CD4-positive, alpha-beta T cell treated with Interleukin-17A for 1 hour (primary cell): ENCODE measurements around the gene ATL1.
A peak's percentile ranks its signal among the peaks of the same experiment; 100 is the strongest.
"Not testable (repeated sequence)": the region's sequence is repeated elsewhere in the genome, so short reads cannot be mapped to it uniquely, and the experiment has no call there.

Source experiments
- DNase-seq: peaks from one replicate; pipeline ENCODE4 v3.0.0-alpha.2; 2020

ATL1 gene

DNA sequence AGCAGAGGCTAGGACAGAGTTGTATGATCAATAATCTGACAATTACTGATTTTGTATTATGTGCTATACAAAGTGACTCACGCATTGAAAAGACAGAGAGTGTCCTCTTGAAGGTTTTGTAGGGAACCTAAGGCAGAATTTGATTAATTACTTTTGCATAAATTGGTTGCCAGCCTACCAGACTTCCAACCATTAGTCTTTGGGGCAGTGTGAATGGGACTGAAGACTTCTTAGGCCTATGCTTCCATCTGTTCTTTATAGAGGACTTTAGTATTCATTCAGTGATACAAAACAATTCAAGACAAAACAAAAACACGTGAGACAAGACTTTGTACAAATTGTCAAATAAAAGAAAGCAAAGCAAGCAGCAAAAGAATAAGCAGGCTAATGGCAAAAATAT, 46.5 kb downstream of the ATL1 start:
- DNase-seq = no peak

DNA sequence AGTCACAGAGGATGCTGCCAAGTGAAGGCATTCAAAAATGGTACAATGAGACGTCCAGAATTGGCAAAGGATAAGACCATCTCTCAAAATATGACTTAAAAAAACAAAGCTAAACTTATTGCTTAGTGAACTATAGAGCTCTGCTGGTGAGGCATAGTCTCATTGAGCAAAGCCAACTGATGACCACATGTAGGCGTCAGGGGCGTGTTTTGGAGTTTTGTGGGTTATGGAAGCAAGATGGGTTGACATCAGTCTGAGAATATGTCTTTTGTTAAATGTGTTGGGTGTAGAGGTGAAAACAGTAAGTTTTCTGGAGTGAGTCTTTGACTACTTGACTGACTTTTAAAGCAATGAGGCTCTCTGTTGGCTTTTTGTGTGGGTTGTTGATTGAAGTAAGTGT, 47.2 kb downstream of the ATL1 start:
- DNase-seq = no peak

DNA sequence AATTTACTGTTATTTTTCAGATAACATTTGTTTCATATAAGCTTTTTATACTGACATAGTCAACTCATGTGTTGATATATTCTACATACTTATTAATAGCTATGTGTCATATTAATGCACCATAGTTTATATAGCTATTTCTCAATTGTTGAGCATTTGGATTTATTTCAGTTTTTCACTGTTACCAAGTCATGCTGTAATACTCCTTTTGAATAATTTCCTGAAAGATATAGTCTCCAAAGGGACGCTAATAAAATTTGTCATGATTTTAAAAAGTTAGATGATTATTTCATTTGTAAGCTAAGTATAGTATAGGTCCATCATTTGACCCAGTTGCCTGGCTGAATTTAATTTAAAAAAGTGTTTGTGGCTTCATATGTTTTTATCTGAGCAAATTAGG, 47.8 kb downstream of the ATL1 start:
- no peak for DNase-seq

DNA sequence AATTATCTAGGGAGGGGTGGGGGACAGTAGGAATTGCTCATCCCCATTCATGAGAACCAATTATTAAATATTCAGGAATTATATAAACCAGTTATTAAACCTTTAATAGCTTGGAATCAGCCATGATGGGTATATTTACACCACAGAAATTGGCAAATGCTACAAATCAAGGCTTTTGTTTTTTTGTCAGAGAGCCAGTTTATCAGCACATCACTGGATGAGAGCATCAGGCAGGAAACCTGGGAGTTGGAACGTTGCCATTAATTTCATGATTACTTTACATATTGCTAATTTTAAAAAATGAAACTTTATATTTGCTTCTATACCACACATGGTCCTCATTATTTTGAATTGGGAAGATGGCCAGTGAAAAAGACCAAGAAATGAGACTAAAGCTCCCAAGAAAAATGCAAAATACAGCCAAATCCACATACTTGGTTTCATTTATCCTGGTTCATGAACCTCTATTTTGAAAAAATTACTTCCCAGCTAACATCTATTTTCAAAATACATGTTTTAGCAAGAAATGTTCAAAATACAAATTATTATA, 48.4 kb downstream of the ATL1 start:
- DNase-seq = no peak

DNA sequence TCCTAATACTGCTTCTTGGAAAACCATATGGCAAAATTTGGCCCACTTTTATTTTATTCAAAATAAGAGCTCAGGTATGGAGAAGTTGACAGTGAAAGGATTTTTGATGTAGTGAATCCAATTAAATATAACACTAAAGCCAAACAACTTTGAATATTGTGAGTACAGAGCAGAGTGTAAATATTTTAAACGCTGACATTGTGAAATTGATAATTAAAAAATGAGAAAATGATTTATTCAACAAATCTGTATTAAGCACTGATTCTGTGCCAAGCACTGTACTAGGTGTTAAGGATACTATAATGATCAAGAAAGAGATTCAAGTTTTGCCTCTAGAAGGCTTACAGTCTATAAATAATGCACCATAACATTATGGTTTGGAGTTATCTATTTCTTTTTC, 50.5 kb downstream of the ATL1 start:
- no peak for DNase-seq

DNA sequence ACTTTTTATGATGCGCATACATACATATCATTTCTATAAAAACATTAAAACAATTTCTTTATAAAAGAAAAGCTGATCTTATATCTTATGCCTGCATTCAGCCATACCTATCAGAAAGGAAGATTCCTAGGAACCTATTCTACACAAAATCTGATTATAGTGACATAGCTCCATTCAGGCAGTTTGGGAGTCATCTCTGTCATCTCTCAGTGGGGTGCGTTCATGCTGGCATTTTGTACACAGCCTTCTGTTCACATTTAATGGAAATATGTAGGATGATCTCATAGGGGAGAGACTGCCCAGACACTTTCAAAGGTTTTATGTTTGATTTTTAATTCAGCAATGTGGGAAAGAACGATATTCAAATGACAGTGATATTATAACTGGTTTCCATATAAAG, 52.9 kb downstream of the ATL1 start:
- DNase-seq = no peak

DNA sequence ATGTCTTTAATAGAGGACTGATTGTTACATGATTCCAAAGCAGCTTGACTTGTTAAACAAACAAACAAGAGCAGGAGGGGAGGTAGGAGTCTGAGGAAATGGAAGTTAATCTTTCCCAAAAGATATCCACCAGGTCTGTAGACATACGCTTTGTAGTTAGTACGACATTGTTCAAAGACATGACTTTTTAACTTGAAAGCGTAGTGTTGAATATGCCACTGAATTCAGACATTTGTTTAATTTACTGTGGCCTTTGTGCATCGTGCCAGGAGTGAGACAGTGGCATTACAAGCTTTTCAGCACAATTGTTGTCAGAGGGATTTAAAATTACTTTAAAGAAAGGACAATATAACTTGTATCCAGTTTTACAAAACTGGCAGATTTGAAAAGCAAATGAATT, 55.1 kb downstream of the ATL1 start:
- DNase-seq = no peak

DNA sequence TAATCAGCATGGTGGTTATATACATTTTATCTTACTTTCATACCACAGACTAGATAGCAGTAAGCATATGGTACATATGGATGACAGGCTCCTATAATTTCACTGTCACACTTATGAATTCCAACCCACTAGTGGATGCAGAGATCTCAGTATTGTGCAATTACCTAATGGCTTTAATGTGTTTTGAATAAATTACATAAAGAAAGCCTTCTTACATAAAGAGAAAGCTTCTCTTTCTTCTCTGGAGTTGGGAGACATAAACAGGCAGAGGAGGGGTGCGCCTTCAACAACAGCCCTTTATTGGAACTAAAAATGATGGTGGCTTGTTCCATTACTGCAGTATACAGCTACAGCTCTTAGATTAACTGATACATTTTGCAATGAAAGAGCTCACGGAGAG, 55.6 kb downstream of the ATL1 start:
- no peak for DNase-seq

DNA sequence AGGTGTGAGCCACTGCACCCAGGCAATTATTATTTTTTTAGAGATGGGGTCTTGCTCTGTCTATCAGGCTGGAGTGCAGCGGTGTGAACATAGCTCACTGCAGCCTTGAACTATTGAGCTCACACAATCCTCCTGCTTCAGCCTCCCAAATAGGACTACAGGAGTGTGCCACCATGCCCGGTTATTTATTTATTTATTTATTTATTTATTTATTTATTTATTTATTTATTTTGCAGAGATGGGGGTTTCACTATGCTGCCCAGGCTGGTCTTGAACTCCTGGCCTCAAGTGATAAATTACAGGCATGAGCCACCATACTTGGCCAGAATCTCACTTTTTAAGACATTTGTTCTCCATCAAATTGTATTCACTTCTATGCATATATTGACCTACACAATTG, 56.3 kb downstream of the ATL1 start:
- DNase-seq = no peak

DNA sequence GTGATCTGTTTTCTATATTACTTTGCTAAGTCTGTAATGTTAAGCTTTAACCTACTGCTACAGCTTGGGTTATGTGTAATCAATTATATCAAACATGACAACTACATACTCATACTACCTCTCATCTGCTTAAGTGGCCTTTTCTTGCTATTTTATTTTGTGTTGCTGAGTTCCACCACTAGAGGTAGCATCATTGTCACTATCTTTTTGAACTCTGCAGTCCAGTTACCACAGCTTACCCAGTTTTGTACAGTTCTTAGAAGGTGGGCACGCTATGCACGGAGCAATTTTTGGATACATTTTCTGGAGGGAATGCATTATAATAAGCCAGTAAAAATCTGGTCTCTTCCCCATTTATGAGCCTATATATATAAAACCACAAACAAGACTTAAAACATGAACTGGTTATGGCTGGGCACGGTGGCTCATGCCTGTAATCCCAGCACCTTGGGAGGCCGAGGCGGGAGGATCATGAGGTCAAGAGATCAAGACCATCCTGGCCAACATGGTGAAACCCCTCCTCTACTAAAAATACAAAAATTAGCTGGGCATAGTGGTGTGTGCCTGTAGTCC, 59.7 kb downstream of the ATL1 start:
- DNase-seq = peak; percentile 27

DNA sequence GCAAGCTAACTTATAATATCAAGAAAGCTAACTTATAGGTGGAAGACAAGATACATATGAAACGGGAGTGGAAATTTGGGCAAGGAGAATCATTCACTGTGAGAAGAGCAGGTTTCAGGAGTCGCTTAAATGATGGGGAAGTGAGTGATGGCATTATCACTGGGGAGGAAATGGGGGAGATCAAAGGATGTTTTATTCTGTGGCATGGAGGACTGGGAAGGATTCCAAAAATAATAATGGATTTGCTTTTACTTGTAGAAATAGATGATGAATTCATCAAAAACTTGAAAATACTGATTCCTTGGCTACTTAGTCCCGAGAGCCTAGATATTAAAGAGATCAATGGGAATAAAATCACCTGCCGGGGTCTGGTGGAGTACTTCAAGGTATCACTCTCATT, 60.4 kb downstream of the ATL1 start:
- no peak for DNase-seq

DNA sequence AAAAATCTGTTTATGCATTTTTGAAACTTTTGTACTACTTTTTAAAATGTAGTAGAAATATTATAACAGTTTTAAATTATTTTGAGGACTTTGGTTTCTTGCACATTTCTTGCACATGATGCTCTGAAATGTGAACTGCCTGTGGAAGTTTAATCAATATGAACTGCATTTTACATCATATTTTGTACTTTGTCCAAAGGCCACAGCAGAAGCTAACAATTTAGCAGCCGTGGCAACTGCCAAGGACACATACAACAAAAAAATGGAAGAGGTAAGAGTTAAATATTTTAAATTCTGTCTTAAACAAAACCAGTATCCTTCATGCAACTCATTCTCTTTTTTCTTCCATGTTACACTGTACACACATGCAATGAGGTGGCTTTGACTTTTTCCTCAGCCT, 63.0 kb downstream of the ATL1 start:
- DNase-seq = no peak

DNA sequence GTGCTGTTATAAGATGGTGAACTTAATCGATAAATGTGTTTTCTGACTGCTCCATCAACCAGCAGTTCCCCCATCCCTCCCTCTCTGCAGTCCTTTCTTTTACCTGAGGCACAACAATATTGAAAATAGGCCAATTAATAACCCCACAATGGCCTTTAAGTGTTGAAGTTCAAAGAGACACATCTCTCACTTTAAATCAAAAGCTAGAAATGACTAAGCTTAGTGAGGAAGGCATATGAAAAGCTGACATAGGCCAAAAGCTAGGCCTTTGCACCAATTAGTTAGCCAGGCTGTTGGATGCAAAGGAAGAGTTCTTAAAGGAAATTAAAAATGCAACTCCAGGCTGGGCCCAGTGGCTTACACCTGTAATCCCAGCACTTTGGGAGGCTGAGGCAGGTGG, 64.5 kb downstream of the ATL1 start:
- no peak for DNase-seq

DNA sequence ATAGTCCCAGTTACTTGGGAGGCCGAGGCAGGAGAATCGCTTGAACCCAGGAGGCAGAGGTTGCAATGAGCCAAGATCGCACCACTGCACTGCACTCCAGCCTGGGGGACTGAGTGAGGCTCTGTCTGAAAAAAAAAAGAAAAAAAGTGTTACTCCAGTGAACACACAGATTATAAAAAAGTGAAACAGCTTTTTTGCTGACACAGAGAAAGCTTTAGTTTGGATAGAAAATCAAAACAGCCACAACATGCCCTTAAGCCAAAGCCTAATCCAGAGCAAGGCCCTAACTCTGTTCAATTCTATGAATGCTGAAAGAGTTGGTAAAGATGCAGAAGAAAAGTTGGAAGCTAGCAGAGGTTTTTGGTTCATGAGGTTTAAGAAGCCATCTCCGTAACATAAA, 65.0 kb downstream of the ATL1 start:
- not testable (repeated sequence) for DNase-seq

DNA sequence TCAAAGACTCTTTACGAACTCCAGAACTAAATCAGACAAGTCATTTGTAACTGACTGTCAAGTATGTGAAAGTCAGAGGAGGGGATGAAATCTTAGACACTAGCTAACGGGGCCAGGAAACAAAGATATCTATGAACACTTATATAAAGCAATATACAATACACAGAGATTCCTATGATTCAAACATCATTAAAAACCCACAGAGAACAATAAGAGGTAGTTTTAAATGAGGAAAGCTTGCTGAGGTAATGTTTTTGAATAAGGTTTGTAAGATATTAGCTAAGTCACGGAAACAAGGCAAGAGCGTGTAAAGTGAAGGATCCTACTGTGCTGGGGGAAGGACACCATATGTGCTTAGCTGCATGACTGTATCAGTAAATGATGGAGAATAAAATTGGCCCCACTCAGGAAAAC, 71.5 kb downstream of the ATL1 start:
- DNase-seq = no peak

DNA sequence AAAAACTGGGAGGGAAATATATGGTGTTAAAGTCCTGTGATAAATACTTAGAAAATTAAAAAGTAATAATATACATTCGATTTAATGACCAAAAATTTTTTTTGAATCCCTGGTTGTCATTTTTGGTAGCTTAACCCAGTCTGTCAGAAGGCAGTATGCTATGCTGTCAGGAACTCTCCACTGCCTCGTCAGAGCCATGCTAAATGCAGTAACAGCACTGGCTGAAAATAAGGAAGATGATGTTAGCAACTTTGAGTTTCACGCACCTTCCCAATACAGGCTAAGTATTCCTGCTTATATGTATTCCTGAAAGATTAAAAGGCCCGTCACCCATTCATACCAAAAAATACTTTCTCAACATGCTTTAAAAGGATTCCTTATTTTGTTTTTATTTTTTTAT, 74.0 kb downstream of the ATL1 start:
- DNase-seq = no peak

DNA sequence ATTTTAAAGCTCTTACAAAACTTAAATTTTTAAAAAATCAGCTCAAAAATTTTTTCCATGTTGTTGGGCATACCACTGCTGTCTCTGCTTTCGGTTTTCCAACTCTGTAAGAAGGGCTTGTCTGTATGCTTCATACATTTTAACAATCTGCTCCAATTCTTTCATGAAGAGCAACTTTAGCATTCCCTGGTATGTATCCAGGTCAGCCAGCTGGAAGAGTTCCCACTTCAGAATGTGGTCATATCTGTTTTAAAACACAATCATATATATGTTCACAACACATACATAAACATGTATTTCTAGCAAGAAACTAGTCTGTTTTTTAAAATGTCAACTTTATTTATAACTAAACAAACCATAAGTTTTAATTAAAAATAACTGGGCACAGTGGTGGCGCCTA, 75.2 kb downstream of the ATL1 start:
- no peak for DNase-seq

DNA sequence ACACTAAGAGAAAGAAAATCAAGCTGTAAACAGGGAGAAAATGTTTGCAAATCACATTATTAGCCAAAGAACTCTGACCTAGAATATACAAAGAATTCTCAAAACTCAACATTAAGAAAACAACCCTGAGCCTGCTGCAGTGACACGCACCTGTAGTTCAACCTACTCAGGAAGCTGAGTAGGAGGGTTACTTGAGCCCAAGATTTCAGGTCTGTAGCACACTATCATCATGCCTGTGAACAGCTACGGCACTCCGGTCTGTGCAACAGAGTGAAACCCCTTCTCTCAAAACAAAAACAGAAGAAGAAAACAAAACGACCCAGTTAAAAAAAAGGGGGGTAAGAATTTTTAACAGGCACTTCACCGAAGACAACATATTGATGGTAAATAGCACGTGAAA, 87.3 kb downstream of the ATL1 start:
- DNase-seq = no peak

DNA sequence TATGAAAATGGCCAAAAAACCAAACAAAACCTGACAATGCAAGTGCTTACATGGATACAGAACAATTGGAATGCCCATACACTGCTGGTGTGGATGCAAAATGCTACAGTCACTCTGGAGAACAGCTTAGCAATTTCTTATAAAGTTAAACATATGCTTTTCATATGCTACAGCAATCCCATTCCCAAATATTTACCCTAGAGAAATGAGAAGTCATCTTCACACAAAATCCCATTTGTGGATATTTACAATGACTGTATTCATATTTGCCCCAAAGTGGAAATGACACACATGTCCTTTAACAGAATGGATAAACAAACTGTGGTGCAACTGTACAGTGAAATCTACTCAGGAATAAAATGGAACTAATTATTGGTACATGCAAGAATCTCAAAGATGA, 87.8 kb downstream of the ATL1 start:
- no peak for DNase-seq

DNA sequence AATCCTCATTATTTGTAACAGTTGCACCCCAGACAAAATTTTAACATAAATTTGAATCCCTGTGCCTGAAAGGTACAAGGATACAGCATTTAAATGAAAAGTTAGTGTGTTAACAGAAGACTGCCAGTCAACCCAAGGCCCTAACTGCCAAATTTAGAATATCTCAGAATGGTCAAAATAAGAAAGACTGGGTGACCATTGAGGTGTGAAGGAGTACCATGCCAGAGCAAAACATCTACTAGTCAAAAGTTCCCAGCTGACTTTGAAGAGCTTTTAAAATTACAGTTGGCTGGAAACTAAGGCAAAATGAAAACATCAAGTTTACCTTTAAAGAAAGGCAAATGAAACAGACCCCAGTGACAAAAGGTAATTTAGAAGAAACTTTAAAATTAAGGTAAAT, 89.7 kb downstream of the ATL1 start:
- no peak for DNase-seq

DNA sequence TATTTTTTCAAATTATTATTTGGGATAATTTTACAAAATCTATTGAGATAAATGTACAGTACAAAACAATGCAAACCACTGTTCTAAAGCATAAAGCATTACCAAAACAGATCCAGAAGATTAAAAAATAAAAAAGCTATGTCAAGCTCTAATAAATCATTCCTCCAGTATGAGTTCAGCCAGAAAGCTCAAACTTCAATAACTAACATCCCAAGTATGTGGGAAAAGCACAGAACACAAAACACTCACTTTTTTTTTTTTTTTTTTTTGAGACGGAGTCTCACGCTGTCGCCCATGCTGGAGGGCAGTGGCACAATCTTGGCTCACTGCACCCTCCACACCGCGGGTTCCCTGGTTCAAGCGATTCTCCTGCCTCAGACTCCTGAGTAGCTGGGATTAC, 96.8 kb downstream of the ATL1 start:
- no peak for DNase-seq

DNA sequence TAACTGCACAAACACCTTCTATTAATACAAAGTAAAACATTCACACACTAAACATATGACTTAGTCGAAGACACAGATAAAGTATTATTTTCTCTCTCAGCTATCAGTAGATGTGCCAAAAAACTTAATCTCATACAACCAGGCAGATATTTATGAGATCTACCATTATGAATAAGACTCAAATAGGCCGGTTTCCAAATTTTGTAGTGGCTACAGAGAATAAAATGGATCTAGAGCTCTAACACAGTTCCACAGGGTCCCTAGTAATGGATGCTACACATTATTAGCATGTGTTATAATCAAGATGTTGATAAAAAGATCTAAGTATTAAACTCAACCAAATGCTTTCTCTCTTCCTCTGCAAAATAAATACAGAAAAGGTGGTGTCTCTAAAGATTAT, 97.8 kb downstream of the ATL1 start:
- no peak for DNase-seq

DNA sequence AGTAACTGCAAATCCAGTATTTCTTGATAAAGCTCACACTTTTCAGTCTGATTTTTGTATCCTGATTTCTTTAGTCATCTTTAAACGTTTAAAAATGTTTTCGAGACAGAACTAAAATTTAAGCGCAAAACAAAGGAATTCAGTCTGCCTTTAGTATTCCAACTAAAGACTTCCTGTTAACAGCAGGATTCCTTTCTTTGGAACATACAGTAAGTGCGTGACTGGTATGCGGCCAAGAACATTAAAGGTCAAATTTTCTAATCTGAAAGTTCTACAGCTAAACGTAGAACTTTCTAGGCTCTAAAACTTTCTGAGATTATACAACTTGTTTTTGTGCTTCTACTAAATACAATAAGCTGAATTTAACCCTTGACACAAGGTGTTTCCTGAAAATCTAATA, 98.3 kb downstream of the ATL1 start:
- DNase-seq = no peak

DNA sequence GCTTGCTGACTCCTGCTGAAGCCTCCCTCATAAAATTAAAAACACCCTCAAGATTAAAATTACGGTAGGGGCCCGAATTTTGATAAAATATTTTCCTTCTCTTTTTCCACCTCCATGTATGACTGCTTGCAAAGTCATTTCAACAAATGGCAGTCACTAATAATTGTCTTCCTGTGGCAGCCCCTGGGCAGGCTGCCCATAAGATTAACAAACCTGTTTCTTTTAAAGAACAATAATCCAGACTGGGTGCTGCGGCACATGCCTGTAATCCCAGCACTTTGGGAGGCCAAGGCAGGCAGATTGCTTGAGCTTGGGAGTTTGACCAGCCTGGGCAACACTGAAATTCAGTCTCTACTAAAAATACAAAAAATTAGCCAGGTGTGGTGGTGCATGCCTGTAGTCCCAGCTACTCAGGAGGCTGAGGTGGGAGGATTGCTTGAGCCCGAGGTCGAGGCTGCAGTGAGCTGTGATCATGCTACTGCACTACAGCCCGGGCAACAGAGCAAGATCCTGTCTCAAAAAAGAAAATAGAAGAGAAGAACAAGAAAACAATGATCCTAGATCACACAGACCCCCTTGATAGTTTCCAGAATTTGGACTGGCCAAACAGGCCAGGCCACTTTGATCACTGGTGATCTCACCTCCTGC, 99.5 kb downstream of the ATL1 start:
- no peak for DNase-seq

DNA sequence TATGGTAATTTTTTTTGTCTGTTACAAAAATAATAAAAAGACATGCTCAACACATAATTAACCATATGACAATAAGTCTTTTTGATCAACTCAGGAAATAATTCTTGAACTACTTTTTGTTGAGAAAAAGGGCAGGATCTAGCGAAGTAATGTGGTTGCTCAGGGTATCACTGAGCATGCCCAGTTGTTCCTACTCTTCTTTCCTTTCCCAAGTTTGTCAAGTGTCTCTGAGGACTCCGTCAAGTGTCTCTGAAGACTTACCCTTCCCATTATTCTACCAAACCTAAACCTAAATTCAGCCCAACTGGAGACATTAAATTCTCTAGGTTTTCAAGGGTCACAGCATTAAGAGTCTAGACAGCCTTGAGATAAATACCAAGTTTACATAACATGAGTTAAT, 104.6 kb downstream of the ATL1 start:
- not testable (repeated sequence) for DNase-seq
